ENCODE results near the gene MTRFR.

GRCh38 chr12:123268850-123269249 lies 35.6 kb downstream of the MTRFR start:
- TF ChIP-seq, protein P1, sequence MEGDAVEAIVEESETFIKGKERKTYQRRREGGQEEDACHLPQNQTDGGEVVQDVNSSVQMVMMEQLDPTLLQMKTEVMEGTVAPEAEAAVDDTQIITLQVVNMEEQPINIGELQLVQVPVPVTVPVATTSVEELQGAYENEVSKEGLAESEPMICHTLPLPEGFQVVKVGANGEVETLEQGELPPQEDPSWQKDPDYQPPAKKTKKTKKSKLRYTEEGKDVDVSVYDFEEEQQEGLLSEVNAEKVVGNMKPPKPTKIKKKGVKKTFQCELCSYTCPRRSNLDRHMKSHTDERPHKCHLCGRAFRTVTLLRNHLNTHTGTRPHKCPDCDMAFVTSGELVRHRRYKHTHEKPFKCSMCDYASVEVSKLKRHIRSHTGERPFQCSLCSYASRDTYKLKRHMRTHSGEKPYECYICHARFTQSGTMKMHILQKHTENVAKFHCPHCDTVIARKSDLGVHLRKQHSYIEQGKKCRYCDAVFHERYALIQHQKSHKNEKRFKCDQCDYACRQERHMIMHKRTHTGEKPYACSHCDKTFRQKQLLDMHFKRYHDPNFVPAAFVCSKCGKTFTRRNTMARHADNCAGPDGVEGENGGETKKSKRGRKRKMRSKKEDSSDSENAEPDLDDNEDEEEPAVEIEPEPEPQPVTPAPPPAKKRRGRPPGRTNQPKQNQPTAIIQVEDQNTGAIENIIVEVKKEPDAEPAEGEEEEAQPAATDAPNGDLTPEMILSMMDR (IDR thresholded peaks at IDR 0.05) = no peak
- TF ChIP-seq FOSL2 (IDR thresholded peaks at IDR 0.05; ENCODE audit: borderline replicate concordance, low read depth) = no peak
- TF ChIP-seq, protein P2, sequence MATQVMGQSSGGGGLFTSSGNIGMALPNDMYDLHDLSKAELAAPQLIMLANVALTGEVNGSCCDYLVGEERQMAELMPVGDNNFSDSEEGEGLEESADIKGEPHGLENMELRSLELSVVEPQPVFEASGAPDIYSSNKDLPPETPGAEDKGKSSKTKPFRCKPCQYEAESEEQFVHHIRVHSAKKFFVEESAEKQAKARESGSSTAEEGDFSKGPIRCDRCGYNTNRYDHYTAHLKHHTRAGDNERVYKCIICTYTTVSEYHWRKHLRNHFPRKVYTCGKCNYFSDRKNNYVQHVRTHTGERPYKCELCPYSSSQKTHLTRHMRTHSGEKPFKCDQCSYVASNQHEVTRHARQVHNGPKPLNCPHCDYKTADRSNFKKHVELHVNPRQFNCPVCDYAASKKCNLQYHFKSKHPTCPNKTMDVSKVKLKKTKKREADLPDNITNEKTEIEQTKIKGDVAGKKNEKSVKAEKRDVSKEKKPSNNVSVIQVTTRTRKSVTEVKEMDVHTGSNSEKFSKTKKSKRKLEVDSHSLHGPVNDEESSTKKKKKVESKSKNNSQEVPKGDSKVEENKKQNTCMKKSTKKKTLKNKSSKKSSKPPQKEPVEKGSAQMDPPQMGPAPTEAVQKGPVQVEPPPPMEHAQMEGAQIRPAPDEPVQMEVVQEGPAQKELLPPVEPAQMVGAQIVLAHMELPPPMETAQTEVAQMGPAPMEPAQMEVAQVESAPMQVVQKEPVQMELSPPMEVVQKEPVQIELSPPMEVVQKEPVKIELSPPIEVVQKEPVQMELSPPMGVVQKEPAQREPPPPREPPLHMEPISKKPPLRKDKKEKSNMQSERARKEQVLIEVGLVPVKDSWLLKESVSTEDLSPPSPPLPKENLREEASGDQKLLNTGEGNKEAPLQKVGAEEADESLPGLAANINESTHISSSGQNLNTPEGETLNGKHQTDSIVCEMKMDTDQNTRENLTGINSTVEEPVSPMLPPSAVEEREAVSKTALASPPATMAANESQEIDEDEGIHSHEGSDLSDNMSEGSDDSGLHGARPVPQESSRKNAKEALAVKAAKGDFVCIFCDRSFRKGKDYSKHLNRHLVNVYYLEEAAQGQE (IDR thresholded peaks at IDR 0.05; ENCODE audit: low read depth, low read length) = no peak
